Peyer's patch (tissue), 4 donors: Measurements from ENCODE around the gene GPR152. TPM values are rescaled to one million over a fixed set of nuclear protein-coding genes. Genes with fewer than 3 reads are reported as not detected.
A peak's percentile ranks its signal among the peaks of the same experiment; 100 is the strongest.

ENCODE experiments used
- DNase-seq, 3 donors: peaks; one replicate each; pipeline ENCODE4 v3.0.0-alpha.2; 2017 to 2019
- H3K27ac ChIP-seq, 4 donors: fragments of 200-600 bp; sonication (generic); one replicate each; pipeline ENCODE4 v1.5.1; 2016 to 2019
- H3K27me3 ChIP-seq, 2 donors: fragments of 200-600 bp; sonication (generic); one replicate each; pipeline ENCODE4 v1.5.1; 2019
- H3K36me3 ChIP-seq, 3 donors: fragments of 200-600 bp; sonication (generic); one replicate each; pipeline ENCODE4 v1.5.1; 2016 to 2019
- H3K4me1 ChIP-seq, 4 donors: fragments of 200-600 bp; sonication (generic); one replicate each; pipeline ENCODE4 v1.5.1; 2016 to 2019
- H3K4me3 ChIP-seq, 4 donors: fragments of 200-600 bp; sonication (generic); 1 replicate in 3 of 4; 2 replicates in 1 of 4; pipeline ENCODE4 v1.5.1; 2016 to 2019; ENCODE audit warnings: mild to moderate bottlenecking in 1 of 4
- H3K9me3 ChIP-seq, 4 donors: fragments of 200-600 bp; sonication (generic); one replicate each; pipeline ENCODE4 v1.5.1; 2016 to 2019; ENCODE audit warnings: mild to moderate bottlenecking in 1 of 4
- CTCF ChIP-seq, 6 experiments: fragments of 450-650 bp in 4 of 6; fragments of 200-600 bp in 2 of 6; sonication (generic) in 1 of 6; IDR thresholded peaks; one replicate each; pipeline ENCODE4 v1.5.1; 2017 to 2019; ENCODE audit warnings: antibody characterized with exemption in 6 of 6, mild to moderate bottlenecking in 3 of 6, moderate library complexity in 1 of 6
- POLR2A ChIP-seq, 2 donors: fragments of 450-650 bp; IDR thresholded peaks; one replicate each; pipeline ENCODE4 v1.5.1; 2017; ENCODE audit warnings: antibody characterized with exemption in 2 of 2, mild to moderate bottlenecking in 2 of 2, moderate library complexity in 2 of 2
- total RNA-seq, 4 donors: library from RNA; depleted of rRNA; stranded (reverse); fragments of >200 nt; gene quantifications; one replicate each; pipeline ENCODE4 v1.1.0, GENCODE V29; 2016

The GPR152 gene
- total RNA-seq, 4 donors from 2014 or later: not detected

DNA sequence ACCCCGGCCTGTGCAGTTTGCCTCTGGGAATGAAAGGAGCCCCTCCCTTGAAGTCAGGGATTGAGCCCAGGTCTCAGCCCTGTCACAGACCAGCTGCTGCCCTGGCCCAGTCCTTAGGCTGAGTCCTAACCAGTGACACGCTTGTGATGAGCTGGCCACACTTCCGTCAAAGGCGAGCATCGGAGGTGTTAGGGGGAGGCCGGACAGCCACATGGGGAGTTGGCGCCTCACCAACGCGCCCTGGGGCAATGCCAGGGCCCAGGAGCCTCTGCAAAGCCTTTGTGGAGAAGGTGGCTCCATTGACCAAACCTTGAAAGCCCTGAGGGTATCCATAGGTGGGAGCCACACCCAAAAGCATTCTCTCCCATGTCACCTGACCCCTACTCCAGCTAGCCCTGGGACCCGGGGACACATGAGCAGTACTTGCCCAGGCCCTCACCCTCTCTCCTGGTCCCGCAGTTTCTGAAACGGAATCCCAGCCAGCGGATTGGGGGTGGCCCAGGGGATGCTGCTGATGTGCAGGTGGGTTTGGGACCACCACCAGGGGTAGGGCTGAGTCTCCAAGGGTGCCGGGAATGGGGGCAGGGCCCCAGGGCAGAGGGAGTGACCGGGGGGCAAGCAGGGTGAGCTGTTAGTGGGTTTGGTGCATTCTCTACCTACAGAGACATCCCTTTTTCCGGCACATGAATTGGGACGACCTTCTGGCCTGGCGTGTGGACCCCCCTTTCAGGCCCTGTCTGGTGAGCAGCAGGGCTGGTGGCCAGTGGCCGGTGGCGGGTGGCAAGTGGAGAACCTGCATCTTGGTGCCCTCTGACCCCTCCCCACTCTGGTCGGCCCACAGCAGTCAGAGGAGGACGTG, 18.8 kb downstream of the GPR152 start:
- TF ChIP-seq CTCF (IDR thresholded peaks at IDR 0.05) (no peak), POLR2A (IDR thresholded peaks at IDR 0.05) (no peak)
- H3K4me3 ChIP-seq: peak overlapping the region in 1 of 4 donors; percentile 81
- H3K36me3 ChIP-seq: peaks cover 0 to 72% (median 0%) of the 10 kb centered on the region in 3 donors
- no peaks in the 10 kb centered on the region for H3K9me3 ChIP-seq
- H3K27me3 ChIP-seq: no peaks in the 10 kb centered on the region
- peak overlapping the region in 3 of 4 donors; percentile 19 to 99 (median 40) for H3K27ac ChIP-seq
- H3K4me1 ChIP-seq: peaks cover 0 to 41% (median 21%) of the 10 kb centered on the region in 4 donors
- DNase-seq: no peak

- no peaks in the 10 kb centered on the region for H3K27me3 ChIP-seq
- H3K4me3 ChIP-seq: no peak overlapping the region
- no peak for TF ChIP-seq CTCF (IDR thresholded peaks at IDR 0.05)
- no peak for TF ChIP-seq POLR2A (IDR thresholded peaks at IDR 0.05)
- no peak for DNase-seq
- H3K36me3 ChIP-seq: peaks cover 0 to 62% (median 0%) of the 10 kb centered on the region in 3 donors
- peaks cover 0 to 42% (median 21%) of the 10 kb centered on the region in 4 donors for H3K4me1 ChIP-seq
- H3K27ac ChIP-seq: peak overlapping the region in 1 of 4 donors; percentile 99
- H3K9me3 ChIP-seq: no peaks in the 10 kb centered on the region
Measured at GRCh38 chr11:67432655-67433349, 19.7 kb downstream of the GPR152 start.

GRCh38 chr11:67431346-67432249, 20.9 kb downstream of the GPR152 start:
- Histone ChIP-seq H3K27me3 (no peaks in the 10 kb centered on the region), H3K4me3 (no peak overlapping the region), H3K27ac (no peak overlapping the region), H3K36me3 (peaks cover 0 to 56% (median 0%) of the 10 kb centered on the region in 3 donors), H3K4me1 (peaks cover 0 to 47% (median 21%) of the 10 kb centered on the region in 4 donors), H3K9me3 (no peaks in the 10 kb centered on the region)
- DNase-seq: no peak
- TF ChIP-seq POLR2A (IDR thresholded peaks at IDR 0.05) (no peak), CTCF (IDR thresholded peaks at IDR 0.05) (no peak)

DNA sequence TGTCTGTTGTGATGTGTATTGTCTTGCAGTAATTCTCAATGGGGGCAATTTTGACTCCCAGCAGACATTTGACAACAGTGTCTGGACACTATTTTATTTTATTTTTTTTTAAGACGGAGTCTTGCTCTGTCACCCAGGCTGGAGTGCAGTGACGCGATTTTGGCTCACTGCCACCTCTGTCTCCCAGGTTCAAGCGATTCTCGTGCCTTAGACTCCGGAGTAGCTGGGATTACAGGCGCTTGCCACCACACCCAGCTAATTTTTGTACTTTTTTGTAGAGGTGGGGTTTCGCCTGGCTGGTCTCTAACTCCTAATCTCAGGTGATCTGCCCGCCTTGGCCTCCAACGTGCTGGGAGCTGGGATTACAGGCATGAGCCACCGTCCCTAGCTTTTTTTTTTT, 22.8 kb downstream of the GPR152 start:
- H3K4me1 ChIP-seq: peaks cover 0 to 32% (median 15%) of the 10 kb centered on the region in 4 donors
- no peak for DNase-seq
- H3K9me3 ChIP-seq: no peaks in the 10 kb centered on the region
- TF ChIP-seq CTCF (IDR thresholded peaks at IDR 0.05) (no peak), POLR2A (IDR thresholded peaks at IDR 0.05) (no peak)
- peaks cover 0 to 40% (median 0%) of the 10 kb centered on the region in 3 donors for H3K36me3 ChIP-seq
- H3K4me3 ChIP-seq: peak overlapping the region in 2 of 4 donors; percentile 83 to 96
- H3K27me3 ChIP-seq: no peaks in the 10 kb centered on the region
- no peak overlapping the region for H3K27ac ChIP-seq
